ENCODE results near the gene IGF1.

IGF1 gene

DNA sequence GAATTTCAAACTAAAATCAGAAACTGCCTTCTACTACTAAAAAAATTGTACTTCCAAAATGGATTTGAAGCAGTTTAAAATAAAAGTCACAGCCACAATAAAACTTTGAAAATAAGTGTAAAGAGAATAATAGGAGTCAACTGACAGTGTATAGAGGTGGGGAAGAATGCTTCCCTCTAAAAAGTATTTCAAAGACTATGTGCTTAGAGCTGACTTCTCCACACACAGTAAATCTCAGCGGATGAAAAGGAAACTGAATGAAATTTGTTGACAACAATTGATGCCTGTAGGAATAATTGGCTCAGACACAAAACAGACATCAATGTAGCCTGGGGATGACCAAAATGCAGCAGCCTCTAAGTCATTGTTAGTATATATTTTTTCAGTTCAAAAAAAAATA, 7.9 kb downstream of the IGF1 start:
- Histone ChIP-seq H3K23ac (ENCODE audit: low read depth, low read length, poor library complexity) (no peak overlapping the region), H3K36me3 (replicated peaks in 1 of 2; ENCODE audit: control insufficient read depth in 2 of 2, insufficient read depth in 2 of 2, low read length in 2 of 2) (no peaks in the 10 kb centered on the region)

DNA sequence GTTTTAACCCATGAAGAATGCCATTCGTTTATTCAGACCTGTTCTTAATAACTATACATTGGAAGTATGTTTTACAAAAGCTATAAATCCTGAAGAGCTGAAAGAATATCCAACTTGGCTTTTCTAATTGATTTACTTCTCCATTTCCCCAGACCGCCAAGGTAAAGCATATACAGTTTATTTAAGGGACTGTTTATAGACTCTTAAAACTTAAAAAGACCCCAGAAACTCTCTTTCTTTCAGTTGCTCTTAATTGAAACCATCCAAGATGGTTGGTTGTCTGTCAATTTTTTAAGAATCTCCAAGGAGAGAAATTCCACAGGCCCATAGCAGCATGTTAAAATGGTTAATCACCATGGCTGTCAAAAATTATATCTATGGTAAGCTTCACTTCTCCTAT, 8.8 kb downstream of the IGF1 start:
- Histone ChIP-seq H3K18ac (ENCODE audit: low read length) (no peak overlapping the region), H4K91ac (ENCODE audit: low read depth, low read length, poor library complexity) (no peak overlapping the region), H3K4me1 (ENCODE audit: control insufficient read depth in 2 of 2, insufficient read depth in 1 of 2, low read depth in 1 of 2, low read length in 2 of 2) (no peaks in the 10 kb centered on the region), H3K4me2 (ENCODE audit: insufficient read depth, low read length, poor library complexity, severe bottlenecking) (no peak overlapping the region), H3K4me3 (ENCODE audit: low read length in 2 of 2) (no peak overlapping the region), H3K9ac (ENCODE audit: low read depth, low read length, poor library complexity) (no peak overlapping the region), H3K4ac (ENCODE audit: low read length) (no peak overlapping the region), H3K14ac (ENCODE audit: low read length) (no peak overlapping the region), H4K8ac (ENCODE audit: low read depth, low read length) (no peak overlapping the region), H2AFZ (ENCODE audit: low read length) (no peak overlapping the region), H2BK5ac (ENCODE audit: low read length) (no peak overlapping the region), H2BK12ac (ENCODE audit: low read length) (no peak overlapping the region), H3K79me1 (ENCODE audit: low read depth, low read length) (no peaks in the 10 kb centered on the region), H2BK15ac (ENCODE audit: low read length) (no peak overlapping the region), H3K9me3 (replicated peaks in 1 of 2; ENCODE audit: control insufficient read depth in 2 of 2, insufficient read depth in 1 of 2, low read depth in 1 of 2, low read length in 2 of 2) (no peaks in the 10 kb centered on the region), H3K23ac (ENCODE audit: low read depth, low read length, poor library complexity) (no peak overlapping the region), H2AK5ac (ENCODE audit: low read depth, low read length) (no peak overlapping the region), H2BK120ac (ENCODE audit: low read depth, low read length) (no peak overlapping the region), H3K36me3 (replicated peaks in 1 of 2; ENCODE audit: control insufficient read depth in 2 of 2, insufficient read depth in 2 of 2, low read length in 2 of 2) (no peaks in the 10 kb centered on the region), H3K27ac (replicated peaks; ENCODE audit: low read length) (no peak overlapping the region), H3K27me3 (ENCODE audit: control insufficient read depth in 3 of 3, insufficient read depth in 3 of 3, low read depth in 1 of 3, low read length in 3 of 3) (no peaks in the 10 kb centered on the region)
- no peak for DNase-seq (ENCODE audit: low spot score)
- WGBS, 2 donors (ENCODE audit: extremely low coverage in 2 of 2, insufficient read length in 2 of 2, insufficient replicate concordance in 1 of 2), result no CpG with 5 or more reads among the region's 2 CpGs

More for the DNA sequence above, 7.9 kb downstream of the IGF1 start:
- no peak overlapping the region for H3K4me3 ChIP-seq (ENCODE audit: low read length in 2 of 2)
- no peak overlapping the region for H2AFZ ChIP-seq (ENCODE audit: low read length)
- H3K14ac ChIP-seq (ENCODE audit: low read length), result no peak overlapping the region
- no peak overlapping the region for H3K9ac ChIP-seq (ENCODE audit: low read depth, low read length, poor library complexity)
- H2BK12ac ChIP-seq (ENCODE audit: low read length), result no peak overlapping the region
- no peak for DNase-seq (ENCODE audit: low spot score)
- no peaks in the 10 kb centered on the region for H3K27me3 ChIP-seq (ENCODE audit: control insufficient read depth in 3 of 3, insufficient read depth in 3 of 3, low read depth in 1 of 3, low read length in 3 of 3)
- H2AK5ac ChIP-seq (ENCODE audit: low read depth, low read length), result no peak overlapping the region
- H2BK120ac ChIP-seq (ENCODE audit: low read depth, low read length), result no peak overlapping the region
- no peak overlapping the region for H3K4me2 ChIP-seq (ENCODE audit: insufficient read depth, low read length, poor library complexity, severe bottlenecking)
- H3K4me1 ChIP-seq (ENCODE audit: control insufficient read depth in 2 of 2, insufficient read depth in 1 of 2, low read depth in 1 of 2, low read length in 2 of 2), result no peaks in the 10 kb centered on the region
- no peaks in the 10 kb centered on the region for H3K79me1 ChIP-seq (ENCODE audit: low read depth, low read length)
- no peak overlapping the region for H3K27ac ChIP-seq (replicated peaks; ENCODE audit: low read length)
- no peak overlapping the region for H3K18ac ChIP-seq (ENCODE audit: low read length)
- no peak overlapping the region for H2BK5ac ChIP-seq (ENCODE audit: low read length)
- no peak overlapping the region for H2BK15ac ChIP-seq (ENCODE audit: low read length)
- no CpG with 5 or more reads among the region's 1 CpG for WGBS, 2 donors (ENCODE audit: extremely low coverage in 2 of 2, insufficient read length in 2 of 2, insufficient replicate concordance in 1 of 2)
- no peaks in the 10 kb centered on the region for H3K9me3 ChIP-seq (replicated peaks in 1 of 2; ENCODE audit: control insufficient read depth in 2 of 2, insufficient read depth in 1 of 2, low read depth in 1 of 2, low read length in 2 of 2)
- no peak overlapping the region for H4K91ac ChIP-seq (ENCODE audit: low read depth, low read length, poor library complexity)
- no peak overlapping the region for H4K8ac ChIP-seq (ENCODE audit: low read depth, low read length)
- no peak overlapping the region for H3K4ac ChIP-seq (ENCODE audit: low read length)

DNA sequence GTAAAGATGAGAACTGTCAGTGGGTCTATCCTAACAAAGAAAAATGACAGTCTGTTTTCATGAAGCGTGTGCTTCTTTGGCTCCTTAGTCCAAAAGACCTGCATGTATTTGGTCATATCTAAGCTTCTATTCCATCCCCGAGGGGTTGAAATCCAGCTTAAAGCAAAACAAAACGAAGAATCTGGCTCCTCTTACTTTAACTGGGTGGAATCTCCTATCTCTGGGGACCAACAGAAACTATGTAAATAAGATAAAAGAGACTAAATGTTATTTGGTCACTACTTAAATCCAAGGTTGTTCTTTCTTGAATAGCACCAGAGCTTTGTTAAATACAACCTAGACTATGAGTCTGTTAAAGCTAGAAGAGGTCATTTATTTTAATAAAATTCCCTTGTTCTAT, 9.4 kb downstream of the IGF1 start:
- no peak overlapping the region for H3K4me3 ChIP-seq (ENCODE audit: low read length in 2 of 2)
- no peak overlapping the region for H2AFZ ChIP-seq (ENCODE audit: low read length)
- H3K4me2 ChIP-seq (ENCODE audit: insufficient read depth, low read length, poor library complexity, severe bottlenecking), result no peak overlapping the region
- no peak overlapping the region for H2AK5ac ChIP-seq (ENCODE audit: low read depth, low read length)
- no peak overlapping the region for H2BK120ac ChIP-seq (ENCODE audit: low read depth, low read length)
- no peak overlapping the region for H3K27ac ChIP-seq (replicated peaks; ENCODE audit: low read length)
- no peak overlapping the region for H3K4ac ChIP-seq (ENCODE audit: low read length)
- no CpG with 5 or more reads among the region's 3 CpGs for WGBS, 2 donors (ENCODE audit: extremely low coverage in 2 of 2, insufficient read length in 2 of 2, insufficient replicate concordance in 1 of 2)
- no peak overlapping the region for H2BK12ac ChIP-seq (ENCODE audit: low read length)
- no peak overlapping the region for H4K91ac ChIP-seq (ENCODE audit: low read depth, low read length, poor library complexity)
- H3K23ac ChIP-seq (ENCODE audit: low read depth, low read length, poor library complexity), result no peak overlapping the region
- no peak overlapping the region for H2BK5ac ChIP-seq (ENCODE audit: low read length)
- H3K79me1 ChIP-seq (ENCODE audit: low read depth, low read length), result no peaks in the 10 kb centered on the region
- H3K9ac ChIP-seq (ENCODE audit: low read depth, low read length, poor library complexity), result no peak overlapping the region
- no peak overlapping the region for H3K18ac ChIP-seq (ENCODE audit: low read length)
- H3K4me1 ChIP-seq (ENCODE audit: control insufficient read depth in 2 of 2, insufficient read depth in 1 of 2, low read depth in 1 of 2, low read length in 2 of 2), result no peaks in the 10 kb centered on the region
- H3K9me3 ChIP-seq (replicated peaks in 1 of 2; ENCODE audit: control insufficient read depth in 2 of 2, insufficient read depth in 1 of 2, low read depth in 1 of 2, low read length in 2 of 2), result no peaks in the 10 kb centered on the region
- no peak overlapping the region for H4K8ac ChIP-seq (ENCODE audit: low read depth, low read length)
- H3K27me3 ChIP-seq (ENCODE audit: control insufficient read depth in 3 of 3, insufficient read depth in 3 of 3, low read depth in 1 of 3, low read length in 3 of 3), result no peaks in the 10 kb centered on the region
- no peak overlapping the region for H3K14ac ChIP-seq (ENCODE audit: low read length)
- DNase-seq (ENCODE audit: low spot score), result no peak
- no peaks in the 10 kb centered on the region for H3K36me3 ChIP-seq (replicated peaks in 1 of 2; ENCODE audit: control insufficient read depth in 2 of 2, insufficient read depth in 2 of 2, low read length in 2 of 2)
- no peak overlapping the region for H2BK15ac ChIP-seq (ENCODE audit: low read length)

DNA sequence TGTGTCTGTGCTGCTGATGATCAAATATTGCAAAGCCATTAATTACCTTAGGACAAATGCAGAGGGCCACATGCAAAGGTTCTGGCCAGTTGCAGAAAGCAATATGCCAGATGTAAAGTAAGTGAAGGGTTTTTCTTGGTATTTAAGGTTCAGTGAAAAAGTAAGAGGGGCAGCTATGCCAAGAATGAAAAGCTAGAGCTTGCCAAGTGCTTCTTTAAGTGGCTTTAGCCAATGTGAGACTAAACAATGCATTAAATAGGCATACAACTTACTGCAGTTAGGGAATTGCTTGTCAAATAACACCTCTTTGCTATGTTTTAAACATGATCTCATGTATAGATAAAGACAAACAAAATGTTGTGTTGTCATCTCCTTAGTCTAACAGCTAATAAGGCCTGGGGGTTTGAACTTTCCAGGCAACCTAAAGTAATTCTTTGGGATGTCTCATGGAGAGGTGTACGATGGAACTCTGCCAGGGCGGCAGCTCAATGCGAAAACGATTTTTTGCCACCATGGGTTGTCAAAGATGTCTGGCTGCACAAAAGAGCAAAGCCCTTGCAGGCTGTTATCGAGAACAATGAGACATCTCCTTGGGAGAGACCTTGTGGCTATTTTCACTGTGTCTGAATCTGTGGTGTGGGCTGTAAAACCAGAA, 12.0 kb downstream of the IGF1 start:
- Histone ChIP-seq H4K91ac (ENCODE audit: low read depth, low read length, poor library complexity) (no peak overlapping the region), H4K8ac (ENCODE audit: low read depth, low read length) (no peak overlapping the region), H3K79me1 (ENCODE audit: low read depth, low read length) (no peaks in the 10 kb centered on the region), H3K9ac (ENCODE audit: low read depth, low read length, poor library complexity) (no peak overlapping the region), H2BK15ac (ENCODE audit: low read length) (no peak overlapping the region), H3K18ac (ENCODE audit: low read length) (no peak overlapping the region), H2BK12ac (ENCODE audit: low read length) (no peak overlapping the region), H3K36me3 (replicated peaks in 1 of 2; ENCODE audit: control insufficient read depth in 2 of 2, insufficient read depth in 2 of 2, low read length in 2 of 2) (no peaks in the 10 kb centered on the region), H3K4me1 (ENCODE audit: control insufficient read depth in 2 of 2, insufficient read depth in 1 of 2, low read depth in 1 of 2, low read length in 2 of 2) (no peaks in the 10 kb centered on the region), H2AFZ (ENCODE audit: low read length) (no peak overlapping the region), H2BK120ac (ENCODE audit: low read depth, low read length) (no peak overlapping the region), H3K27ac (replicated peaks; ENCODE audit: low read length) (no peak overlapping the region), H2AK5ac (ENCODE audit: low read depth, low read length) (no peak overlapping the region), H3K27me3 (ENCODE audit: control insufficient read depth in 3 of 3, insufficient read depth in 3 of 3, low read depth in 1 of 3, low read length in 3 of 3) (no peaks in the 10 kb centered on the region), H3K23ac (ENCODE audit: low read depth, low read length, poor library complexity) (no peak overlapping the region), H3K4ac (ENCODE audit: low read length) (no peak overlapping the region), H3K14ac (ENCODE audit: low read length) (no peak overlapping the region), H3K4me2 (ENCODE audit: insufficient read depth, low read length, poor library complexity, severe bottlenecking) (no peak overlapping the region), H3K4me3 (ENCODE audit: low read length in 2 of 2) (no peak overlapping the region), H3K9me3 (replicated peaks in 1 of 2; ENCODE audit: control insufficient read depth in 2 of 2, insufficient read depth in 1 of 2, low read depth in 1 of 2, low read length in 2 of 2) (no peaks in the 10 kb centered on the region), H2BK5ac (ENCODE audit: low read length) (no peak overlapping the region)
- DNase-seq (ENCODE audit: low spot score), result no peak
- WGBS, 2 donors (ENCODE audit: extremely low coverage in 2 of 2, insufficient read length in 2 of 2, insufficient replicate concordance in 1 of 2), result no CpG with 5 or more reads among the region's 5 CpGs
